H1 (cell line): ENCODE results near the gene INPP5A. TPM values are rescaled to one million over a fixed set of nuclear protein-coding genes. Genes with fewer than 3 reads are reported as not detected.

Source experiments
- JUND ChIP-seq: IDR thresholded peaks from 2 replicates; pipeline ENCODE4 v1.6.1; 2011; ENCODE audit warnings: mild to moderate bottlenecking, improper control_type of control experiment, low read length
- TAF1 ChIP-seq: IDR thresholded peaks from 2 replicates; pipeline ENCODE4 v1.6.1; 2011; ENCODE audit warnings: mild to moderate bottlenecking, low read depth, low read length
- polyA plus RNA-seq, 7 experiments: library from polyadenylated mRNA; depleted of rRNA in 3 of 7; stranded (reverse) in 5 of 7; unstranded in 2 of 7; fragments of >200 nt in 5 of 7; fragments of 200-250 nt in 2 of 7; gene quantifications; 1 replicate in 5 of 7; 2 replicates in 1 of 7; 4 replicates in 1 of 7; pipeline versions ENCODE4 v1.2.1 to v1.2.3, GENCODE V29; 2011 to 2013; ENCODE audit warnings: missing spikeins in 2 of 7, mixed read lengths in 2 of 7
- total RNA-seq: library from RNA; stranded (reverse); fragmentation: NEBNext Ultra II Directional; extraction: Animal tissue kit (Norgen Biotek cat#: 25700); gene quantifications from 2 replicates; pipeline ENCODE4 v1.2.1, GENCODE V29; 2021
- TF ChIP-seq, protein P1 (sequence below): fragments of 300-600 bp; sonication (generic); IDR thresholded peaks from 2 replicates; pipeline ENCODE4 v1.7.1; 2012; ENCODE audit warnings: low read length, moderate library complexity, mild to moderate bottlenecking, inconsistent platforms; ENCODE audit not compliant: insufficient replicate concordance

The INPP5A gene
- total and polyA plus RNA-seq, 2 of the 8 experiments (the other 6 are each of a cell fraction or from before 2014, with no cell fraction given) = 19.7 to 27.5 TPM

GRCh38 chr10:132566892-132567291, 29.3 kb downstream of the INPP5A start (continued):
- TF ChIP-seq, protein P1, sequence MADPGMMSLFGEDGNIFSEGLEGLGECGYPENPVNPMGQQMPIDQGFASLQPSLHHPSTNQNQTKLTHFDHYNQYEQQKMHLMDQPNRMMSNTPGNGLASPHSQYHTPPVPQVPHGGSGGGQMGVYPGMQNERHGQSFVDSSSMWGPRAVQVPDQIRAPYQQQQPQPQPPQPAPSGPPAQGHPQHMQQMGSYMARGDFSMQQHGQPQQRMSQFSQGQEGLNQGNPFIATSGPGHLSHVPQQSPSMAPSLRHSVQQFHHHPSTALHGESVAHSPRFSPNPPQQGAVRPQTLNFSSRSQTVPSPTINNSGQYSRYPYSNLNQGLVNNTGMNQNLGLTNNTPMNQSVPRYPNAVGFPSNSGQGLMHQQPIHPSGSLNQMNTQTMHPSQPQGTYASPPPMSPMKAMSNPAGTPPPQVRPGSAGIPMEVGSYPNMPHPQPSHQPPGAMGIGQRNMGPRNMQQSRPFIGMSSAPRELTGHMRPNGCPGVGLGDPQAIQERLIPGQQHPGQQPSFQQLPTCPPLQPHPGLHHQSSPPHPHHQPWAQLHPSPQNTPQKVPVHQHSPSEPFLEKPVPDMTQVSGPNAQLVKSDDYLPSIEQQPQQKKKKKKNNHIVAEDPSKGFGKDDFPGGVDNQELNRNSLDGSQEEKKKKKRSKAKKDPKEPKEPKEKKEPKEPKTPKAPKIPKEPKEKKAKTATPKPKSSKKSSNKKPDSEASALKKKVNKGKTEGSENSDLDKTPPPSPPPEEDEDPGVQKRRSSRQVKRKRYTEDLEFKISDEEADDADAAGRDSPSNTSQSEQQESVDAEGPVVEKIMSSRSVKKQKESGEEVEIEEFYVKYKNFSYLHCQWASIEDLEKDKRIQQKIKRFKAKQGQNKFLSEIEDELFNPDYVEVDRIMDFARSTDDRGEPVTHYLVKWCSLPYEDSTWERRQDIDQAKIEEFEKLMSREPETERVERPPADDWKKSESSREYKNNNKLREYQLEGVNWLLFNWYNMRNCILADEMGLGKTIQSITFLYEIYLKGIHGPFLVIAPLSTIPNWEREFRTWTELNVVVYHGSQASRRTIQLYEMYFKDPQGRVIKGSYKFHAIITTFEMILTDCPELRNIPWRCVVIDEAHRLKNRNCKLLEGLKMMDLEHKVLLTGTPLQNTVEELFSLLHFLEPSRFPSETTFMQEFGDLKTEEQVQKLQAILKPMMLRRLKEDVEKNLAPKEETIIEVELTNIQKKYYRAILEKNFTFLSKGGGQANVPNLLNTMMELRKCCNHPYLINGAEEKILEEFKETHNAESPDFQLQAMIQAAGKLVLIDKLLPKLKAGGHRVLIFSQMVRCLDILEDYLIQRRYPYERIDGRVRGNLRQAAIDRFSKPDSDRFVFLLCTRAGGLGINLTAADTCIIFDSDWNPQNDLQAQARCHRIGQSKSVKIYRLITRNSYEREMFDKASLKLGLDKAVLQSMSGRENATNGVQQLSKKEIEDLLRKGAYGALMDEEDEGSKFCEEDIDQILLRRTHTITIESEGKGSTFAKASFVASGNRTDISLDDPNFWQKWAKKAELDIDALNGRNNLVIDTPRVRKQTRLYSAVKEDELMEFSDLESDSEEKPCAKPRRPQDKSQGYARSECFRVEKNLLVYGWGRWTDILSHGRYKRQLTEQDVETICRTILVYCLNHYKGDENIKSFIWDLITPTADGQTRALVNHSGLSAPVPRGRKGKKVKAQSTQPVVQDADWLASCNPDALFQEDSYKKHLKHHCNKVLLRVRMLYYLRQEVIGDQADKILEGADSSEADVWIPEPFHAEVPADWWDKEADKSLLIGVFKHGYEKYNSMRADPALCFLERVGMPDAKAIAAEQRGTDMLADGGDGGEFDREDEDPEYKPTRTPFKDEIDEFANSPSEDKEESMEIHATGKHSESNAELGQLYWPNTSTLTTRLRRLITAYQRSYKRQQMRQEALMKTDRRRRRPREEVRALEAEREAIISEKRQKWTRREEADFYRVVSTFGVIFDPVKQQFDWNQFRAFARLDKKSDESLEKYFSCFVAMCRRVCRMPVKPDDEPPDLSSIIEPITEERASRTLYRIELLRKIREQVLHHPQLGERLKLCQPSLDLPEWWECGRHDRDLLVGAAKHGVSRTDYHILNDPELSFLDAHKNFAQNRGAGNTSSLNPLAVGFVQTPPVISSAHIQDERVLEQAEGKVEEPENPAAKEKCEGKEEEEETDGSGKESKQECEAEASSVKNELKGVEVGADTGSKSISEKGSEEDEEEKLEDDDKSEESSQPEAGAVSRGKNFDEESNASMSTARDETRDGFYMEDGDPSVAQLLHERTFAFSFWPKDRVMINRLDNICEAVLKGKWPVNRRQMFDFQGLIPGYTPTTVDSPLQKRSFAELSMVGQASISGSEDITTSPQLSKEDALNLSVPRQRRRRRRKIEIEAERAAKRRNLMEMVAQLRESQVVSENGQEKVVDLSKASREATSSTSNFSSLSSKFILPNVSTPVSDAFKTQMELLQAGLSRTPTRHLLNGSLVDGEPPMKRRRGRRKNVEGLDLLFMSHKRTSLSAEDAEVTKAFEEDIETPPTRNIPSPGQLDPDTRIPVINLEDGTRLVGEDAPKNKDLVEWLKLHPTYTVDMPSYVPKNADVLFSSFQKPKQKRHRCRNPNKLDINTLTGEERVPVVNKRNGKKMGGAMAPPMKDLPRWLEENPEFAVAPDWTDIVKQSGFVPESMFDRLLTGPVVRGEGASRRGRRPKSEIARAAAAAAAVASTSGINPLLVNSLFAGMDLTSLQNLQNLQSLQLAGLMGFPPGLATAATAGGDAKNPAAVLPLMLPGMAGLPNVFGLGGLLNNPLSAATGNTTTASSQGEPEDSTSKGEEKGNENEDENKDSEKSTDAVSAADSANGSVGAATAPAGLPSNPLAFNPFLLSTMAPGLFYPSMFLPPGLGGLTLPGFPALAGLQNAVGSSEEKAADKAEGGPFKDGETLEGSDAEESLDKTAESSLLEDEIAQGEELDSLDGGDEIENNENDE = no peak
- no peak for TF ChIP-seq JUND
- TF ChIP-seq TAF1 = no peak
